HepG2 (cell line): ENCODE measurements around the gene ADCYAP1R1. TPM values are rescaled to one million over a fixed set of nuclear protein-coding genes. Genes with fewer than 3 reads are reported as not detected.

Source experiments
- ATAC-seq: fragments of 200-7000 bp; cut with Tn5 transposase; 3 replicates; pipeline ENCODE4 v1.9.1; 2020; ENCODE audit warnings: mild to moderate bottlenecking, moderate library complexity
- BruUV-seq: library from RNA; stranded (reverse); fragments of 400-500 nt; replicated peaks from 2 replicates; lab custom pipeline; 2021; lab: Mats Ljungman, UMichigan
- CTCF ChIA-PET: fragments of 300-600 bp; formaldehyde crosslinking; extraction: SDS; loops from one replicate; lab custom pipeline; 2021; ENCODE audit warnings: low total read pairs, inconsistent platforms, low intra/inter-chr PET ratio; lab: Yijun Ruan, JAX
- POLR2A ChIA-PET: fragments of 350-600 bp; sonication (Branson Sonifier 250); formaldehyde crosslinking; loops from one replicate; lab custom pipeline; 2020; ENCODE audit warnings: antibody characterized with exemption, inconsistent platforms; lab: Yijun Ruan, JAX
- DNase-seq: peaks from one replicate; pipeline ENCODE4 v3.0.0-alpha.2; 2015; ENCODE audit warnings: low spot score
- FAIRE-seq: peaks from 3 replicates; lab custom pipeline; 2011; peaks lifted over from hg19 to GRCh38; lab: Jason Lieb, UNC
- H2AFZ ChIP-seq: one replicate; pipeline ENCODE4 v1.6.1; 2011; ENCODE audit warnings: low read length, inconsistent platforms
- H3K27ac ChIP-seq: fragments of 300-600 bp; 3 replicates; pipeline ENCODE4 v1.8.0; 2011; ENCODE audit warnings: mixed run types, mild to moderate bottlenecking, mixed read lengths, low read length, inconsistent platforms; ENCODE audit not compliant: insufficient read depth; ENCODE audit errors: extremely low read length
- H3K27me3 ChIP-seq, 2 experiments: fragments of 200-600 bp in 1 of 2; 2 replicates in 1 of 2; 3 replicates in 1 of 2; pipeline versions ENCODE4 v1.6.0 to v1.8.0; 2011; ENCODE audit warnings: low read length in 2 of 2, mild to moderate bottlenecking in 2 of 2, moderate library complexity in 2 of 2, inconsistent platforms in 1 of 2; ENCODE audit not compliant: insufficient read depth in 2 of 2, control insufficient read depth in 1 of 2
- H3K36me3 ChIP-seq, 2 experiments: fragments of 200-600 bp in 1 of 2; replicated peaks in 1 of 2; 2 replicates in 1 of 2; 3 replicates in 1 of 2; pipeline versions ENCODE4 v1.5.1 to v1.8.0; 2011; ENCODE audit warnings: low read length in 2 of 2, inconsistent platforms in 1 of 2; ENCODE audit not compliant: insufficient read depth in 2 of 2, control insufficient read depth in 1 of 2
- H3K4me1 ChIP-seq: 2 replicates; pipeline ENCODE4 v1.5.1; 2012; ENCODE audit warnings: low read length, inconsistent platforms; ENCODE audit not compliant: insufficient read depth
- H3K4me2 ChIP-seq: 2 replicates; pipeline ENCODE4 v1.6.0; 2011; ENCODE audit warnings: low read depth, low read length, inconsistent platforms
- H3K4me3 ChIP-seq, 3 experiments: fragments of 200-600 bp in 1 of 3; sonication (generic), shearing (Covaris generic) in 1 of 3; replicated peaks in 1 of 3; 2 replicates each; pipeline ENCODE4 v1.5.1; 2011 to 2016; ENCODE audit warnings: low read length in 3 of 3, inconsistent platforms in 2 of 3, low read depth in 2 of 3, mild to moderate bottlenecking in 2 of 3, control low read depth in 1 of 3, mixed read lengths in 1 of 3; ENCODE audit not compliant: insufficient read depth in 1 of 3
- H3K79me2 ChIP-seq: one replicate; pipeline ENCODE4 v1.6.1; 2011; ENCODE audit warnings: low read length, inconsistent platforms; ENCODE audit not compliant: insufficient read depth
- H3K9ac ChIP-seq: 2 replicates; pipeline ENCODE4 v1.6.0; 2011; ENCODE audit warnings: mild to moderate bottlenecking, low read depth, low read length, inconsistent platforms; ENCODE audit not compliant: insufficient read depth
- H3K9me3 ChIP-seq: 2 replicates; pipeline ENCODE4 v1.5.1; 2012; ENCODE audit warnings: mild to moderate bottlenecking, low read length
- H4K20me1 ChIP-seq: 2 replicates; pipeline ENCODE4 v1.6.0; 2011; ENCODE audit warnings: inconsistent platforms, mild to moderate bottlenecking, low read length, moderate library complexity; ENCODE audit not compliant: insufficient read depth
- ATM ChIP-seq: fragments of 450-650 bp; IDR thresholded peaks from 2 replicates; pipeline ENCODE4 v1.7.1; 2017; ENCODE audit warnings: mild to moderate bottlenecking, borderline replicate concordance
- CREB1 ChIP-seq, 2 experiments: fragments of 450-650 bp in 1 of 2; IDR thresholded peaks; 2 replicates each; pipeline ENCODE4 v1.6.1; 2016 to 2017; ENCODE audit warnings: control low read depth in 1 of 2, mild to moderate bottlenecking in 1 of 2, missing compliant biosample characterization in 1 of 2, missing genetic modification characterization in 1 of 2
- DR1 ChIP-seq: sonication (generic); formaldehyde crosslinking; IDR thresholded peaks from 2 replicates; pipeline ENCODE4 v1.8.0; 2021; ENCODE audit warnings: mild to moderate bottlenecking, missing genetic modification reagents, inconsistent platforms
- DRAP1 ChIP-seq: IDR thresholded peaks from 2 replicates; pipeline ENCODE4 v1.6.1; 2016; ENCODE audit warnings: missing genetic modification reagents, missing compliant biosample characterization
- GATAD1 ChIP-seq: IDR thresholded peaks from 2 replicates; pipeline ENCODE4 v1.6.1; 2016; ENCODE audit warnings: missing genetic modification reagents, missing compliant biosample characterization
- GMEB1 ChIP-seq: sonication (generic); formaldehyde crosslinking; IDR thresholded peaks from 2 replicates; pipeline ENCODE4 v1.5.1; 2020; ENCODE audit warnings: missing genetic modification reagents, mild to moderate bottlenecking, borderline replicate concordance
- HNRNPH1 ChIP-seq: fragments of 200-400 bp; formaldehyde crosslinking; optimal IDR thresholded peaks from 2 replicates; pipeline ENCODE3; 2017; ENCODE audit warnings: mild to moderate bottlenecking, low read depth, low read length
- SMC3 ChIP-seq: IDR thresholded peaks from 2 replicates; pipeline ENCODE4 v1.6.1; 2011; ENCODE audit warnings: low read length, improper control_type of control experiment
- ZBTB1 ChIP-seq: sonication (generic); formaldehyde crosslinking; IDR thresholded peaks from 2 replicates; pipeline ENCODE4 v1.4.0; 2020; ENCODE audit warnings: missing genetic modification reagents, borderline replicate concordance
- ZGPAT ChIP-seq: IDR thresholded peaks from 2 replicates; pipeline ENCODE4 v1.6.1; 2016; ENCODE audit warnings: mild to moderate bottlenecking
- ZNF468 ChIP-seq: sonication (generic); formaldehyde crosslinking; IDR thresholded peaks from 2 replicates; pipeline ENCODE4 v1.8.0; 2022; ENCODE audit warnings: mild to moderate bottlenecking, moderate library complexity, missing genetic modification reagents
- ZNF775 ChIP-seq: sonication (generic); formaldehyde crosslinking; IDR thresholded peaks from 2 replicates; pipeline ENCODE4 v1.4.0; 2020; ENCODE audit warnings: missing genetic modification reagents, mild to moderate bottlenecking, moderate library complexity, borderline replicate concordance
- WGBS: methylation state at CpG from one replicate; pipeline ENCODE4 v1.1.6; 2017; ENCODE audit warnings: low lambda C conversion rate; 5-methylcytosine and 5-hydroxymethylcytosine counted together
- in situ Hi-C: cut with HindIII; loops from 2 replicates; pipeline ENCODE4 v1.10.0; 2017; ENCODE audit warnings: low pct_unique_long_range_greater_than_20kb; ENCODE audit not compliant: extremely low pct_ligation_motif_present
- intact Hi-C: fragments of 100-400 bp; cut with micrococcal nuclease; formaldehyde crosslinking; loops from one replicate; pipeline ENCODE4 v1.10.0; 2022; ENCODE audit not compliant: unreplicated experiment
- polyA plus RNA-seq, 8 experiments: library from polyadenylated mRNA; depleted of rRNA in 3 of 8; stranded (reverse) in 7 of 8; unstranded in 1 of 8; fragments of >200 nt; fragmentation: Illumina TruSeq in 4 of 8; extraction: Trizol in 4 of 8; gene quantifications; 2 replicates each; pipeline versions ENCODE4 v1.2.1 to v1.2.3, GENCODE V29; 2011 to 2016; ENCODE audit warnings: low read depth in 4 of 8, missing spikeins in 1 of 8, mixed read lengths in 1 of 8; ENCODE audit not compliant: insufficient read depth in 1 of 8
- total RNA-seq, 5 experiments: library from RNA; depleted of rRNA; stranded (reverse); fragments of >200 nt; fragmentation: Illumina TruSeq; extraction: Trizol; gene quantifications; 2 replicates each; pipeline ENCODE4 v1.2.3, GENCODE V29; 2016; ENCODE audit warnings: low read depth in 1 of 5
- TF ChIP-seq, protein P1 (sequence below): sonication (generic); formaldehyde crosslinking; IDR thresholded peaks from 2 replicates; pipeline ENCODE4 v1.9.0; 2021; ENCODE audit warnings: missing genetic modification reagents, borderline replicate concordance

The ADCYAP1R1 gene
- total and polyA plus RNA-seq, 2 of the 13 experiments (the other 11 are each of a cell fraction or from before 2014, with no cell fraction given), result not detected

- no peak for TF ChIP-seq ZBTB1 (CRISPR knock-in tag)
- no peak for TF ChIP-seq SMC3
- no peak for TF ChIP-seq HNRNPH1
- TF ChIP-seq CREB1 (IDR thresholded peaks at IDR 0.05), result no peak
- TF ChIP-seq CREB1 (CRISPR knock-in tag; IDR thresholded peaks at IDR 0.05), result no peak
- no peak for TF ChIP-seq ZNF468
- no peak for TF ChIP-seq ZNF775 (CRISPR knock-in tag)
- TF ChIP-seq DR1 (CRISPR knock-in tag), result no peak
- peak; percentile 24; the same call in 1 of the 2 replicates for TF ChIP-seq ATM
- TF ChIP-seq GMEB1, result no peak
These were observed 25.6 kb downstream of the ADCYAP1R1 start (continued) for GRCh38 chr7:31077484-31078362.

- Histone ChIP-seq H3K79me2 (no peaks in the 10 kb centered on the region), H3K9ac (no peak overlapping the region), H3K27me3 (peaks cover 1 to 43% of the 10 kb centered on the region in 2 experiments; a peak in 3 of 5 replicates), H3K9me3 (no peaks in the 10 kb centered on the region), H3K4me2 (no peak overlapping the region), H4K20me1 (no peaks in the 10 kb centered on the region), H3K27ac (no peak overlapping the region), H3K36me3 (no peaks in the 10 kb centered on the region)
- intact Hi-C loops (no loop called here), in situ Hi-C loops (no loop called here)
- ATAC-seq (no peak), DNase-seq (no peak), FAIRE-seq (no peak)
- BruUV-seq, result no TSS peak
- CTCF ChIA-PET, result no interaction called here
- TF ChIP-seq DRAP1 (CRISPR knock-in tag), result no peak
- TF ChIP-seq ZGPAT, result no peak
- no peak for TF ChIP-seq GATAD1
- TF ChIP-seq, protein P1, sequence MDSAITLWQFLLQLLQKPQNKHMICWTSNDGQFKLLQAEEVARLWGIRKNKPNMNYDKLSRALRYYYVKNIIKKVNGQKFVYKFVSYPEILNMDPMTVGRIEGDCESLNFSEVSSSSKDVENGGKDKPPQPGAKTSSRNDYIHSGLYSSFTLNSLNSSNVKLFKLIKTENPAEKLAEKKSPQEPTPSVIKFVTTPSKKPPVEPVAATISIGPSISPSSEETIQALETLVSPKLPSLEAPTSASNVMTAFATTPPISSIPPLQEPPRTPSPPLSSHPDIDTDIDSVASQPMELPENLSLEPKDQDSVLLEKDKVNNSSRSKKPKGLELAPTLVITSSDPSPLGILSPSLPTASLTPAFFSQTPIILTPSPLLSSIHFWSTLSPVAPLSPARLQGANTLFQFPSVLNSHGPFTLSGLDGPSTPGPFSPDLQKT (CRISPR knock-in tag), result no peak
- TF ChIP-seq, all 625 proteins: peak for 0
- whole genome bisulfite sequencing, result 40% methylated on average over 3 of the region's 24 CpGs
- Histone ChIP-seq H3K4me1 (no peaks in the 10 kb centered on the region), H2AFZ (no peak overlapping the region), H3K4me3 (no peak overlapping the region)
- POLR2A ChIA-PET, result no interaction called here
These were observed 26.4 kb downstream of the ADCYAP1R1 start for GRCh38 chr7:31078363-31078990.
